Measurements from ENCODE around the gene TMEM139. TPM values are rescaled to one million over a fixed set of nuclear protein-coding genes. Genes with fewer than 3 reads are reported as not detected.

The TMEM139 gene
- 1 to 10 TPM in 3 of 4 donors, not detected in 1; 1.1 to 3.8 (median 1.6) TPM for total RNA-seq

DNA sequence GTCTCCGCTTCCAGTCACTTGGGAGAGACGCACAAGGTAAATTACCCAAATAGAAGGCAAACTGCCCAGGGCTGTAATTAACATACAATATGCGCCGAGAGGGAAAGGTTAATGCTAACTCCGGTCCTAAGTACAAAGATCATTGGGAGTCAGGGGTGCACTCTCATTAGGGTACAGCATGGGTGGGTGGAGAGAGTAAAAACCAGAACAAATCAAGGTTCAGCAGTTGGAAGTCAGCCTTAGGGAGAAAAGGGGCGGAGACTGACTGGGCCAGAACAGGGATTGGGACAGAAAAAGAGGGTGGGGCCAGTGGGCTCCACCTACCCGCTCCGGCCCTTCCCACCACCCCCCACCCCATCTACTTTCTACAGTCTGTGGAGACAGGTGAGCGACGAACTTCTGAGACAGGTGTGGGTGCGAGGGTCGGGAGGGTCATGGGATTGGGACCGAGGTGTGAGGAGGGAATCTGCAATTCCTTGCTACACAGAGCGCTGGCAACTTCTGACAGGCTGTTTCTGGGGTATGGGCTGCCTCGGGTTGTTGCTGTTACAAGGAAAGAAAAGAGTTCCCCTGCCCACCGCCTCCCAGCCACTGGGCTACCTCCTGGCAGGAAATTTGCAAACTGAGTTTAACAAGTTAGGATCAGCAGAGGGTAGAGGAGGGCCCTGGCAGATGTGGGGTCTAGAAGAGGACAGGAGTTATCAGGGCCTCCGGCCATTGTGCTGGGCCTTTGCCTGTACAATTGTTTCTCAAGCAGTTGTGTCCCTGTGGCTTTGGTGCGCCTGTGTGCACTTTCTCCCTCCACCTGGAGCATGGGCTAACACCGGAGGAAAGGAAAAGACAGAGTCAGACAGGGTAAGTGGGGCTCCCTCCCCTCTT, at the start of gene TMEM139:
Gene TMEM139, plus strand, starts transcription at position 368 of the 879 bp plus-strand sequence. CDS start 1,000 bp downstream, outside the sequence.
- ATAC-seq (ENCODE audit: low FRiP score), result no peak
- TF ChIP-seq, protein P1, sequence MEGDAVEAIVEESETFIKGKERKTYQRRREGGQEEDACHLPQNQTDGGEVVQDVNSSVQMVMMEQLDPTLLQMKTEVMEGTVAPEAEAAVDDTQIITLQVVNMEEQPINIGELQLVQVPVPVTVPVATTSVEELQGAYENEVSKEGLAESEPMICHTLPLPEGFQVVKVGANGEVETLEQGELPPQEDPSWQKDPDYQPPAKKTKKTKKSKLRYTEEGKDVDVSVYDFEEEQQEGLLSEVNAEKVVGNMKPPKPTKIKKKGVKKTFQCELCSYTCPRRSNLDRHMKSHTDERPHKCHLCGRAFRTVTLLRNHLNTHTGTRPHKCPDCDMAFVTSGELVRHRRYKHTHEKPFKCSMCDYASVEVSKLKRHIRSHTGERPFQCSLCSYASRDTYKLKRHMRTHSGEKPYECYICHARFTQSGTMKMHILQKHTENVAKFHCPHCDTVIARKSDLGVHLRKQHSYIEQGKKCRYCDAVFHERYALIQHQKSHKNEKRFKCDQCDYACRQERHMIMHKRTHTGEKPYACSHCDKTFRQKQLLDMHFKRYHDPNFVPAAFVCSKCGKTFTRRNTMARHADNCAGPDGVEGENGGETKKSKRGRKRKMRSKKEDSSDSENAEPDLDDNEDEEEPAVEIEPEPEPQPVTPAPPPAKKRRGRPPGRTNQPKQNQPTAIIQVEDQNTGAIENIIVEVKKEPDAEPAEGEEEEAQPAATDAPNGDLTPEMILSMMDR (IDR thresholded peaks at IDR 0.05), result no peak
- DNase-seq (ENCODE audit: low spot score), result no peak

DNA sequence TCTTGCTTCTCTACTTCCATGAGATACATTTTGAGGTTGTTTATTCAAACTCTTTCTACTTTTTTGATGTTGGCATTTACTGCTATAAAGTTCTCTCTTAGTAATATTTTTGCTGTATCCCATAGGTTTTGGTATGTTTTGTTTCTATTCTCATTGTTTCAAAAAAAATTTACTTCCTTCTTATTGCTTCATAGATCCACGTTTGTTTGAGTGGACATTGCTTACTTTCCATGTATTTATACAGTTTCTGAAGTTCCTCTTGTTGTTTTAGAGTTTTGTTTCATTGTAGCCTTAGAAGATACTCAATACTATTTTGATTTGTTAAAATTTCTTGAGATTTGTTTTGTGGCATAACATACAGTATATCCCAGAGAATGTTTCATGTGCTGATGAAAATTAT, 49.2 kb upstream of the TMEM139 start:
- DNase-seq (ENCODE audit: low spot score), result no peak
- ATAC-seq (ENCODE audit: low FRiP score), result no peak
- TF ChIP-seq, protein P1 (IDR thresholded peaks at IDR 0.05), result no peak

DNA sequence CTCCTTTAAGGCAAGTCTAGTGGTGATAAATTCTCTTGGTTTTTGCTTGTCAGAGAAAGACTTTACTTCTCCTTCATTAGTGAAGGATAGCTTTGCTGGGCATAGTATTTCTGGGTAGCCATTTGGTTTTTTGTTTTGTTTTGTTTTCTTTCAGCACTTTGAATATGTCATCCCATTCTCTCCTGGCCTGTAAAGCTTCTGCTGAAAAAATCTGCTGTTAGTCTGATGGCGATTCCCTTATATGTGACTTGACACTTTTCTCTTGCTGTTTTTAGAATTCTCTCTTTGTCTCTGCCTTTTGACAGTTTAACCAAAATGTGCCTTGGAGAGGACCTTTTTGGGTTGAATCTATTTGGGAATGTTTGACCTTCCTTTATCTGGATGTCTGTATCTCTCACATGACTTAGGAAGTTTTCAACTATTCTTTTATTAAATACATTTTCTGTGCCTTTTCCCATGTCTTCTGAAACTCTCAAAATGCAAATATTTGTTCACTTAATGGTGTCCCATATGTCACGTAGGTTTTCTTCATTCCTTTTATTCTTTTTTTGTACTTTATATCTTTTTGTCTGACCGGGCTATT, 48.3 kb upstream of the TMEM139 start:
- DNase-seq (ENCODE audit: low spot score) (no peak), ATAC-seq (ENCODE audit: low FRiP score) (no peak)
- TF ChIP-seq, protein P1 (IDR thresholded peaks at IDR 0.05), result no peak

DNA sequence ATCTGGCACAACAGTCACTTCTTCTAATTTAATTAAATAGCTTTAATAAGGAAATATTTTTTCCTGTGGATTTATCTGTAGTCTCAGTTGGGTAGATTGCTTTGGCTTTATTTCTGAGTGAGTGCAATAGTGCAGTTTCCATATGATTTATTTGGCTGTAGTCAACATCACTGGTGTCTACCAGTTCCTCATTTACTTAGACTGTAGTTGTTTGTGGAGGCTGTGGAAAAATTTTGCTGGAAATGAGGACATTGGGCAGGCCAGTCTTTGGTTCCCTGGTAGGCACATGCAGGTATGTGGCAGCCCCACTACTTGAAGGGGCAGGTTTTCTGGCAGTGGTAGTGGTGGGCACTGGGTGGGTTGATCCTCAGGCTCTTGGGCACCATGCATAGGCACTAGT, 47.4 kb upstream of the TMEM139 start:
- no peak for DNase-seq (ENCODE audit: low spot score)
- ATAC-seq (ENCODE audit: low FRiP score), result no peak
- TF ChIP-seq, protein P1 (IDR thresholded peaks at IDR 0.05), result no peak

DNA sequence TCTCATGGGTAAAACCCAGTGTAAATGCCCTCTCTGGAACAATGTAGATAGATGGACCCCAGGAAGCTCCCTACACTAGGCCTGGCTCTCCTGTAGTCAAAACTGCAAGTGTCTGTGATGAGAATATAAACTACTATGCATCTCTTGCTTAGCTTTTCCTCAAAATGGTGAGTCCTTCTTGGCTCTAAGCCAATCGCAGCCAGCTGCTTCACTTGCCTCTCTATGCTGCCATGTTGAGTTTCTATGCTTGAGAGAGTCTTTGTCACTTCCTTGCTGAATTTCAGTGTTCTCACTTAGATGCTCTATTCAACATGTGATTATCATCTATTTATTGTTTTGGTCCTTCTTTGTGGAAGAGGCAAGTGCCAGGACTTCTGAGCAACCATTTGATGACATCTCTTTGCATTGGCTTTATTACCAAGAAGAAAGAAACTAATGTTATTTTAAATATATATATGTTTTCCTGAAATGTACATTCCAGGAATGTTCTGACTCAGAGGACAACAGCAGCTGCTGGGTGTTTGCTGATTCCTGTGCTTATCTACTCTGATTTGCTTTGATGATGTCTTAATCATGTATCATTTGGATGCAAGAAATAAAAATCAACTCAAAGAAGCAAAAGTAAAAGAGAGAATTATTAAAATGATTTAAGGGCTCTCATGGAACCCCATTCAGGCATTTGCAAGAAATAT, 46.3 kb upstream of the TMEM139 start:
- ATAC-seq (ENCODE audit: low FRiP score), result no peak

DNA sequence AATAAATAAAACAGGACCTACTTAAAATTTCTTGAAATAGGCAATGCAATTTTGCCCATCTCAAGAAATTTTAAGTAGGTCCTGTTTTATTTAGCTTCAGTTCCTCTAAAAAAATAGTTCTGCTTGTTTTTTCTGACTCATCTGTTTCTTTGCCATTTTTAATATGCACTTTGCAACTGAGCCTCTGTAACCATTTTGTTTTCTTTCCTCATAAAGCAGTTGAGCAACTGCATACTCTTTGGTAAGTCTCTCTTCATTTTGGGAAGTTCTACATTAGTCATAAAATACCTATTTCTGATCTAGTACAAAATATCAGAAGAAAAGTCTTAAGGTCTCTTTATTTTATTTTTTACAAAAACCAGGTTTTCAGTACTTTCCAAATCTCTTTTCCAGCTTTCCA, 44.9 kb upstream of the TMEM139 start:
- ATAC-seq (ENCODE audit: low FRiP score) (no peak), DNase-seq (ENCODE audit: low spot score) (no peak)
- TF ChIP-seq, protein P1 (IDR thresholded peaks at IDR 0.05), result no peak

More for the DNA sequence above, 46.3 kb upstream of the TMEM139 start:
- no peak for DNase-seq (ENCODE audit: low spot score)
- TF ChIP-seq, protein P1 (IDR thresholded peaks at IDR 0.05), result no peak
